Osteoblast (primary cell): ENCODE results near the gene MAMDC2. TPM values are rescaled to one million over a fixed set of nuclear protein-coding genes. Genes with fewer than 3 reads are reported as not detected.

Experiments used
- DNase-seq: peaks from one replicate; pipeline ENCODE4 v3.0.0; 2011; ENCODE audit warnings: low spot score, mixed read lengths; ENCODE audit not compliant: insufficient read length; ENCODE audit errors: missing footprints
- H2AFZ ChIP-seq: 2 replicates; pipeline ENCODE4 v1.6.0; 2011; ENCODE audit warnings: mild to moderate bottlenecking, low read length
- H3K27ac ChIP-seq: 2 replicates; pipeline ENCODE4 v1.5.1; 2011; ENCODE audit warnings: mild to moderate bottlenecking, low read depth, low read length, moderate library complexity
- H3K27me3 ChIP-seq: 2 replicates; pipeline ENCODE4 v1.6.0; 2012; ENCODE audit warnings: mild to moderate bottlenecking, control low read depth, inconsistent platforms, low read length, moderate library complexity; ENCODE audit not compliant: insufficient read depth
- H3K36me3 ChIP-seq: 2 replicates; pipeline ENCODE4 v1.5.1; 2011; ENCODE audit warnings: mild to moderate bottlenecking, low read length, control low read depth, moderate library complexity; ENCODE audit not compliant: insufficient read depth
- H3K4me1 ChIP-seq: 2 replicates; pipeline ENCODE4 v1.5.1; 2011; ENCODE audit warnings: mild to moderate bottlenecking, low read length, control low read depth, moderate library complexity; ENCODE audit not compliant: insufficient read depth
- H3K4me2 ChIP-seq: 2 replicates; pipeline ENCODE4 v1.6.0; 2011; ENCODE audit warnings: mild to moderate bottlenecking, low read length; ENCODE audit not compliant: insufficient read depth
- H3K4me3 ChIP-seq: fragments of 200-600 bp; sonication (generic); 3 replicates; pipeline ENCODE4 v1.5.1; 2012; ENCODE audit warnings: mild to moderate bottlenecking, low read length, inconsistent platforms; ENCODE audit not compliant: insufficient read depth
- H3K79me2 ChIP-seq: 2 replicates; pipeline ENCODE4 v1.6.0; 2012; ENCODE audit warnings: mild to moderate bottlenecking, low read length, control low read depth, inconsistent platforms; ENCODE audit not compliant: insufficient read depth
- H3K9me3 ChIP-seq: 2 replicates; pipeline ENCODE4 v1.5.1; 2011; ENCODE audit warnings: low read depth, low read length, control low read depth
- H4K20me1 ChIP-seq: 2 replicates; pipeline ENCODE4 v1.6.0; 2012; ENCODE audit warnings: mild to moderate bottlenecking, low read length, control low read depth; ENCODE audit not compliant: insufficient read depth
- total RNA-seq: library from RNA; depleted of rRNA; stranded (reverse); fragments of >200 nt; gene quantifications from 2 replicates; pipeline ENCODE4 v1.2.3, GENCODE V29; 2012
- TF ChIP-seq, protein P1 (sequence below): IDR thresholded peaks from 2 replicates; pipeline ENCODE4 v1.5.1; 2011; ENCODE audit warnings: mild to moderate bottlenecking, low read depth, low read length, moderate library complexity; ENCODE audit errors: extremely low read depth

The MAMDC2 gene
- total RNA-seq, 1 donor = 1.4 TPM

DNA sequence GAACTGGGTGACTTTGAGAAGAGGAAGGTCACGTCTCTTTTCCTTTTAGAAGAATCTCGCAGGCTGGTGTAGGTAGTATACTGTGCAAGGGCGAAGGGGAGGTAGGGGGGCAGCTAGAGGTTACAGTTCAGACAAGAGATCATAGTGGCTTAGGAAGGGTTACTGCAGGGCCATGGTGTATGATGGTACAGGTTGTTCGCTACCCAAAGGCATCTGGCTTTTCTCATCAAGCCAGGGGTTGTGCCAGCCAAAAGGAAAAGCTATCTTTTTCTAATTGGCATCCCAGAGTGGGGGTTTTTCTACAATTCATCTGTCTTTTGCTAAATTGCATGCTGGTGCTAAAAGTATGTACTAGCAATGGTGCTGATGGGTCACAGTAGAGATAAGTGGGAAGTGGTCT lies 22.8 kb downstream of the MAMDC2 start:
- no peaks in the 10 kb centered on the region for H3K9me3 ChIP-seq
- no peak for DNase-seq
- H4K20me1 ChIP-seq = no peaks in the 10 kb centered on the region
- no peaks in the 10 kb centered on the region for H3K36me3 ChIP-seq
- no peak overlapping the region for H3K4me2 ChIP-seq
- H3K27me3 ChIP-seq = no peaks in the 10 kb centered on the region
- no peak overlapping the region for H3K4me3 ChIP-seq
- H3K79me2 ChIP-seq = no peaks in the 10 kb centered on the region
- peaks cover 4% of the 10 kb centered on the region for H3K4me1 ChIP-seq
- H3K27ac ChIP-seq = no peak overlapping the region
- TF ChIP-seq, protein P1, sequence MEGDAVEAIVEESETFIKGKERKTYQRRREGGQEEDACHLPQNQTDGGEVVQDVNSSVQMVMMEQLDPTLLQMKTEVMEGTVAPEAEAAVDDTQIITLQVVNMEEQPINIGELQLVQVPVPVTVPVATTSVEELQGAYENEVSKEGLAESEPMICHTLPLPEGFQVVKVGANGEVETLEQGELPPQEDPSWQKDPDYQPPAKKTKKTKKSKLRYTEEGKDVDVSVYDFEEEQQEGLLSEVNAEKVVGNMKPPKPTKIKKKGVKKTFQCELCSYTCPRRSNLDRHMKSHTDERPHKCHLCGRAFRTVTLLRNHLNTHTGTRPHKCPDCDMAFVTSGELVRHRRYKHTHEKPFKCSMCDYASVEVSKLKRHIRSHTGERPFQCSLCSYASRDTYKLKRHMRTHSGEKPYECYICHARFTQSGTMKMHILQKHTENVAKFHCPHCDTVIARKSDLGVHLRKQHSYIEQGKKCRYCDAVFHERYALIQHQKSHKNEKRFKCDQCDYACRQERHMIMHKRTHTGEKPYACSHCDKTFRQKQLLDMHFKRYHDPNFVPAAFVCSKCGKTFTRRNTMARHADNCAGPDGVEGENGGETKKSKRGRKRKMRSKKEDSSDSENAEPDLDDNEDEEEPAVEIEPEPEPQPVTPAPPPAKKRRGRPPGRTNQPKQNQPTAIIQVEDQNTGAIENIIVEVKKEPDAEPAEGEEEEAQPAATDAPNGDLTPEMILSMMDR = no peak
- H2AFZ ChIP-seq = no peak overlapping the region

DNA sequence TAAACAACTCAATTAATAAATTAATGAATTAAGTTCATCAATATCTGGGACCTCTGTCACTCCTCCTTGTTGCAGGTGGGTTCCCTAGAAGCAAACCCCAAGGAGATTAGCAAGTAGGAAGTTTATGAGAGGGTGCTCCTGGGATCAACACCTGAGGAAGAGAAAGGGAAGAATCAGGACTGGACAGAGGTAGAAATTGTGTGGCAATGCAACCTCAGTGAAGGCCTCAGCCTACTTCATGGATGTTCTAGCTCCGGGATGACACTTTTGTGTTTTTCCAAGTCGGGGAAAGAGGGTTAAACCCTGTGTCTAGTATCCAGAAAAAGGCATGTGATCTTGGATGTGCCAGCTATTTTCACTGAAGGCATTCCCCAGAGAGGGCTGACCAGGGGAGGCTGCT lies 23.2 kb downstream of the MAMDC2 start:
- Histone ChIP-seq H3K36me3 (no peaks in the 10 kb centered on the region), H3K27me3 (no peaks in the 10 kb centered on the region), H2AFZ (no peak overlapping the region), H3K27ac (no peak overlapping the region), H3K4me3 (no peak overlapping the region), H3K4me2 (no peak overlapping the region), H3K4me1 (peaks cover 4% of the 10 kb centered on the region), H3K79me2 (no peaks in the 10 kb centered on the region), H3K9me3 (no peaks in the 10 kb centered on the region), H4K20me1 (no peaks in the 10 kb centered on the region)
- TF ChIP-seq, protein P1 = no peak
- DNase-seq = no peak

DNA sequence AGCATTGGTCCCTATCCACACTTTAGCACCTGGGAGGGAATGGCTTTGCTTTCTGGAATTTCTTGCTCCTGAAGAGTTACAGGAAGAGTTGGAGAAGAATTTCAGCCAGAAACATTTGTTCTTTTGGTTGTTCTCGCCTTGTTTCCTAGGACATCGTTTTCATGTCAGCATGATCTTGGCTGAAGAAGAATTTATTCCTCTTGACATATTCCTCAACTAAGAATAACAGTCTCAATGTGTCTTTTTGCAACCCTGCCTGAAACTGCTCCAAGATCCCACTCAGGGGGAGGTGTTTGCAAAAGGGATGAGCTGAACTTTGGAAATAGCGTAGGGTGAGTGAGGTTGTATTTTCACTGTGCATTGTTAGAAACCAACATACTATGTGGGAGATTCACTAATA lies 26.1 kb downstream of the MAMDC2 start:
- H4K20me1 ChIP-seq = no peaks in the 10 kb centered on the region
- no peaks in the 10 kb centered on the region for H3K27me3 ChIP-seq
- H2AFZ ChIP-seq = no peak overlapping the region
- DNase-seq = no peak
- H3K79me2 ChIP-seq = no peaks in the 10 kb centered on the region
- H3K9me3 ChIP-seq = no peaks in the 10 kb centered on the region
- no peak overlapping the region for H3K27ac ChIP-seq
- TF ChIP-seq, protein P1 = no peak
- peaks cover 8% of the 10 kb centered on the region for H3K4me1 ChIP-seq
- no peak overlapping the region for H3K4me2 ChIP-seq
- no peaks in the 10 kb centered on the region for H3K36me3 ChIP-seq
- H3K4me3 ChIP-seq = no peak overlapping the region

DNA sequence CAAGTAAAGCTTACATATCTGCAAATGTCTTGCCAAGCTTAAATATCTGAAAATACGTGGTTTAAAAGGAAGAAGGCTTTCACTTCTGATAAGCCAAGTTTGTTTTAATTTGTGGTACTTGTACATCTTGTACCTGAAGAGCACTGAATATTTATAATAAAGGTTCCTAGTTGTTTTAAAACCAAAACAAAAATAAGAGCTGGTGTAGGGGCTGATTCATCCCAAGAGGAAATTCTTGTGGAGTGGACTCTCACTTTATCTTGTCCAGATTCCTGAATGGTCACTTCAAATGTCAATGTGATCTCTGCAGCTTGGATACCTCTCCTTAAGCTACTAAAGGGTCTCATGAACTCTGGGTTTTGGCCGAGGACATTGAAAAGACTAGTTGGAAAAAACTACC lies 29.5 kb downstream of the MAMDC2 start:
- no peaks in the 10 kb centered on the region for H3K36me3 ChIP-seq
- H3K4me3 ChIP-seq = no peak overlapping the region
- H2AFZ ChIP-seq = no peak overlapping the region
- no peak overlapping the region for H3K4me2 ChIP-seq
- H3K27ac ChIP-seq = no peak overlapping the region
- H4K20me1 ChIP-seq = no peaks in the 10 kb centered on the region
- H3K4me1 ChIP-seq = peaks cover 5% of the 10 kb centered on the region
- no peaks in the 10 kb centered on the region for H3K79me2 ChIP-seq
- H3K9me3 ChIP-seq = no peaks in the 10 kb centered on the region
- no peaks in the 10 kb centered on the region for H3K27me3 ChIP-seq
- DNase-seq = no peak
- TF ChIP-seq, protein P1 = no peak
